HG02840 (cell line): ENCODE measurements around the gene DGKQ.
A peak's percentile ranks its signal among the peaks of the same experiment; 100 is the strongest.
"Not testable (repeated sequence)": the region's sequence is repeated elsewhere in the genome, so short reads cannot be mapped to it uniquely, and the experiment has no call there.

ENCODE experiments used
- ATAC-seq: cut with Tn5 transposase; IDR thresholded peaks from one replicate; pipeline ENCODE4 v1.9.1; 2021; ENCODE audit warnings: mild to moderate bottlenecking, moderate library complexity, moderate number of reproducible peaks; ENCODE audit not compliant: unreplicated experiment, low FRiP score

Gene DGKQ

GRCh38 chr4:930028-930551 is 43.3 kb downstream of the DGKQ start:
- ATAC-seq: no peak

DNA sequence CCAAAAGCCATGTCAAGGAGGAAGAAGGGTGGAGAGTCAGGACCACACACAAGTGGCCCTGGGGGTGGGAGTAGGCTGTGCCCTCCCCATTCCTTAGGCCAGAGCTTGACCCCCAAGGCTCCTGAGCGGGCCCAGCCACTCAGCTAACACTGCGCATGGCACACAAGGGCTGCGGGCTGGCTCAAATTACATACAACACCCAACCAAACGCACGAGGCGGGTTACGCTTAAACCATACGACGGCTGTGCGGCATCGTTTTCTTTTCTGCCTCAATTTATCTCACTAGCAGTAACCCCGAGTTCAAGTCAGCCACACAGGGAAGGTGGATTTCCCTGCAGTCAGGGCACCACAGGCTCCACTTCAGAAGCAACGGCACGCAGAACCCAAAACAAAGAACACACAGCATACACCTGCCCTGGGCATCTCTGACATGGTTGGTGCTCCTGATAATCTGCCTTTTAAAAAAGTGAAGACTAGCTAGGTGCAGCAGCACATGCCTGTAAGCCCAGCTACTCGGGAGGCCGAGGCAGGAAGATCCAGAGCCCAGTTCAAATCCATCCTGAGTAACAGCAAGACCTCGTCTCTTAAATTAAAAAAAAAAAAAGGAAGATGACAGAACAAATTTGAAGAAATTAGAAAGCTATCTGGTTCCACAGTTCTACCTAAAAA is 44.1 kb downstream of the DGKQ start:
- no peak for ATAC-seq

- ATAC-seq: not testable (repeated sequence)
Measured at GRCh38 chr4:927566-927965, 45.8 kb downstream of the DGKQ start.

- no peak for ATAC-seq
Measured at GRCh38 chr4:926538-926937, 46.8 kb downstream of the DGKQ start.

GRCh38 chr4:925771-926500 is 47.4 kb downstream of the DGKQ start:
- ATAC-seq: no peak

DNA sequence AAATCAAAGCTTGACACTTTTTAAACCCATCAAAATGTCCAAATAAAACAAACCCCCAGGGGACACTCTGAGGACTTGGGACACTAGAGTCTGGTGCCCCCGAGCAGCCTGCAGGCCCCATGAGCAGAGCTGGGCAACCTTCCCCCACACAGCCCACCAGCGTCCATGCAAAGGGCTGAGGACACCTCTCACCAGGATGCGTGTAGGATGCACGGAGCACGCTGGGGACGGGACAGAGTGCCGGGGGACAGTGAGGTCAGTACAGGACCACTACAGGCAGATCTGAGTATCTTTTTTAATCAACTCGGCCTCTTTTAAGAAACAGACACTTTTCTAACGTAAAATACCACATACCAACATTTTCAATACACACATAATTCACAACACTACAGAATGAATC is 48.2 kb downstream of the DGKQ start:
- ATAC-seq: no peak

DNA sequence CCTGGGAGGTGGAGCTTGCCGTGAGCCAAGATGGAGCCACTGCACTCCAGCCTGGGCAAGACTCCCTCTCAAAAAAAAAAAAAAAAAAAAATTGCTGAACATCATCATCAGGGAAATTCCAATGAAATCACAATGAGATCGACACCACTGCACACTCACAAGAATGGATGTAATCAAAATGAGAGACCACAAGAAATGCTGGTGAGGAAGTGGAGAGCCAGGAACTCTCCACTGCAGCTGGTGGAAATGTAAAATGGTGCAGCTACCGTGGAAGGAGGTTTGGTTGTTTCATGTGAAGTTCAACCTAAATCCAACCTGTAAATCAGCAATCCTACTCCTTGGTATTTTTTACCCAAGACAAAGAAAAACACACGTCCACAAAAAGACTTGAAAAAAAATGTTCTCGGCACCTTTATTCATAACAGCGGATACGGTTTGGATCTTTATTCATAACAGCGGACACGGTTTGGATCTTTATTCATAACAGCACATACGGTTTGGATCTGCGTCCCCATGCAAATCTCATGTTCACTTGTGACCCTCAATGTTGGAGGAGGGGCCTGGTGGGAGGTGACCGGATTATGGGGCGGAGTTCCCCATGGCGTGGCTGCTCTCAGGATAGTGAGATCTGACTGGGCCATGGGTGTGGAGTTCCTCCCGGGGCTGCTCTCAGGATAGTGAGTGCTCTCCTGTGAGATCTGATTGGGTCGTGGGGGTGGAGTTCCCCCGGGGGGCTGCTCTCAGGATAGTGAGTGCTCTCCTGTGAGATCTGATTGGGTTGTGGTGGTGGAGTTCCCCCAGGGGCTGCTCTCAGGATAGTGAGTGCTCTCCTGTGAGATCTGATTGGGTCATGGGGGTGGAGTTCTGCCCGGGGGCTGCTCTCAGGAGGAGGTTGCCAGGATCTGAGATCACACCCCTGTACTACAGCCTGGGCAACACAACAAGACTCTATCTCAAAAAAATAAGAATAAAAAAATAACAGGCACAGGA is 49.0 kb downstream of the DGKQ start:
- ATAC-seq: no peak

DNA sequence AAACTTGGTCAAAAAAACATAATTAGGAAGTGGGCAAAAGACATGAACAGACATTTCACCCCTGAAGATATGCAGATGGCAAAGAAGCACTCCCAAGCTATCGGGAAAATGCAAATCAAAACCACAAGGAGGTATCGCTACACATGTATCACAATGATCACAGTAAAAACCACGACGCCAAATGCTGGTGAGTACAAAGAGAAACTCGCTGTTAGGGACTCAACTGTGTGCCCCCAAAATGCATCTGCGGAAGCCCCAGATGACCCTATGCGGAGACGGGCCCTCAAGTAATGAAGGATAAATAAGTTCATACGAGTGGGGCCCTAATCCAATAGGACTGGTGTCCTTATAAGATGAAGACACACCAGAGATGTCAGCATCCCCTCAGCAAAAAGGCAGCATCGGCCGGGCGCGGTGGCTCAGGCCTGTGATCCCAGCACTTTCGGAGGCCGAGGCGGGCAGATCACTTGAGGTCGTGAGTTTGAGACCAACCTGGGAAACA is 51.5 kb downstream of the DGKQ start:
- peak; percentile 48 for ATAC-seq

DNA sequence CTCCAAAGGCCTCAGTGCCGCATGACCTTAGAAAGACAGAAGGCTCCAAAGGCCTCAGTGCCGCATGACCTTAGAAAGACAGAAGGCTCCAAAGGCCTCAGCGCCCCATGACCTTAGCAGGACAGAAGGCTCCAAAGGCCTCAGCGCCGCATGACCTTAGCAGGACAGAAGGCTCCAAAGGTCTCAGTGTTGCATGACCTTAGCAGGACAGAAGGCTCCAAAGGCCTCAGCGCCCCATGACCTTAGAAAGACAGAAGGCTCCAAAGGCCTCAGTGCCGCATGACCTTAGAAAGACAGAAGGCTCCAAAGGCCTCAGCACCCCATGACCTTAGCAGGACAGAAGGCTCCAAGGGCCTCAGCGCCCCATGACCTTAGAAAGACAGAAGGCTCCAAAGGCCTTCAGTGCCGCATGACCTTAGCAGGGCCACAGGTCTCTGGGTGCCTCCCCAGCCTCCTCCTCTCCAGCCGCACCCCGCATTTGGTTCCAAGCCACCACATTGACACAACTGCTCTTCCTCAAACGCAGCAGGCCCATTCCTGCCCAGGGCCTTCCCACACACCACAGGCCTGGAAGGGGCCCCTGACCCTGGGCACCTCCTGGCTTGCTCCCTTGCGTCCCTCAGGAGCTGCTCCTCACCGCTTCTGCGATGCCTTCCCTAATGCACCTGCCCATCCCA is 54.2 kb downstream of the DGKQ start:
- ATAC-seq: not testable (repeated sequence)

DNA sequence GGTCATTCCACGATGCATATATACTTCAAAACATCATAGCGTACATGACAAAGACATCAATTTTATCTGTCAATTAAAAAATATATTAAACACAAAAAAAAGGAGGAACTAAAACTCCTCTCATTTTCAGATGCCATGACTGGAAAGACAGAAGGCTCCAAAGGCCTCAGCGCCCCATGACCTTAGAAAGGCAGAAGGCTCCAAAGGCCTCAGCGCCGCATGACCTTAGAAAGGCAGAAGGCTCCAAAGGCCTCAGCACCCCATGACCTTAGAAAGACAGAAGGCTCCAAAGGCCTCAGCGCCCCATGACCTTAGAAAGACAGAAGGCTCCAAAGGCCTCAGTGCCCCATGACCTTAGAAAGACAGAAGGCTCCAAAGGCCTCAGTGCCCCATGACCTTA is 54.8 kb downstream of the DGKQ start:
- ATAC-seq: not testable (repeated sequence)

GRCh38 chr4:917992-918391 is 55.4 kb downstream of the DGKQ start:
- no peak for ATAC-seq

- no peak for ATAC-seq
Measured at GRCh38 chr4:917466-917865, 55.9 kb downstream of the DGKQ start.

- no peak for ATAC-seq
Measured at GRCh38 chr4:915595-915994, 57.8 kb downstream of the DGKQ start.

GRCh38 chr4:915041-915474 is 58.3 kb downstream of the DGKQ start:
- no peak for ATAC-seq

DNA sequence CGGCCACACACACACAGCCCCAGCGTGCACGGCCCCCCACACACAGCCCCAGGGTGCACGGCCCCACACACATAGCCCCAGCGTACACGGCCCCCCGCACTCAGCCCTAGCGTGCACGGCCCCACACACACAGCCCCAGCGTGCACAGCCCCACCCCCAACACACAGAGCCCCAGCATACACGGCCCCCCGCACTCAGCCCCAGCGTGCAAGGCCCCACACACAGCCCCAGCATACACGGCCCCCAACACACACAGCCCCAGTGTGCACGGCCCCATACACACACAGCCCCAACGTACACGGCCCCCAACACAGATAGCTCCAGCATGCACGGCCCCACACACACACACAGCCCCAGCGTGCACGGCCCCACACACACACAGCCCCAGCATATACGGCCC is 58.8 kb downstream of the DGKQ start:
- no peak for ATAC-seq

DNA sequence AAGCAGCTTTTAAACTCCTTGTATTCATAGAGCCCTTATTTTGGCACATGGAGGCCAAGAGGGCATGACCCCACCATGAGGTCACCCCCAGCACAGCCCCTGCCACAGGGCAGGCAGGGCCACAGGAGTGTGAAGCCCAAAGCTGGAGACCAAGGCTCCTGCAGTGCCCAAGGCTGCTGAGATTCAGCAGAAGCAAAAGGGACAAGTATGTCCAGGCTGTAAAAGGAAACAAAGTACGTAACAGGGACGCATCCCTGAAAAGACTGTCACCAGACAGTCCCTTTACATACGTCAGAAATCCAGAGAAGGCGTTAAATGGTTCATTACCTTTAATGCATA is 60.1 kb downstream of the DGKQ start:
- ATAC-seq: no peak

DNA sequence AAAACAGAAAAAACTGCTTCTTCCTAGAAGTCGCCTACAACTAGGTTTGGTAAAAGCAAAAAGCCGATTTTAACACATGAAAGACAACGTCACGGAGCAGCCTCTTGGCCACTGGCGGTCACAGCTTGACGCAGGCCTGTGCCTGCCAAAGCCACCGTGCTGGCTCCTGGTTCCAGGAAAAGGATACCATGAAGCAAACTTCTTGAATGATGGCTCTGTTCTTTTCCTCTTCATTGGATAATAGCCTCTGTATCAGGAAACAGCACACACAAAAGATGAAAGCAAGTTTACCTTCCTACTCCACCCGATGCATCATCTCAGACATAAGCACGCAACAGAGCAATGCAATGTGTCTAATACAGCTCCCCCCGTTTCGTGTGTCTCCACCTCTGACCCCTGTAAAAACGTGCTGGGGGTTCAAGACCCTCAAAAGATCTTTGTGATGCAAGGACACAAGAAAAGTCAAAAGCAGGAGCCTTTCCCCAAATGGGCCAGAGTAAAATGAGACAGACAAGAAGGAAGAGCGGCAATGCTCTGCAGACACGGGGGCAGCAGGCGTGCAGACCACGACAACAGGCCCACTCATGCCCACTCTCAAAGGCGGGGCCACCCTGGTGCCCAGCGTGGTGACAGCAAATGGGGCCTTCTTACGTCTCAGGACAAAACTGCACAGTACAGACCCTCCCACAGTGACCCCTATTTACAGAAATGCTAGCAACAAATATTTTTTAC is 60.7 kb downstream of the DGKQ start:
- no peak for ATAC-seq

- no peak for ATAC-seq
Measured at GRCh38 chr4:911871-912490, 61.4 kb downstream of the DGKQ start.

GRCh38 chr4:911221-911751 is 62.1 kb downstream of the DGKQ start:
- no peak for ATAC-seq
